IMR-90 (cell line): ENCODE measurements around the gene MPPED2. TPM values are rescaled to one million over a fixed set of nuclear protein-coding genes. Genes with fewer than 3 reads are reported as not detected.

Experiments used
- ATAC-seq: fragments of 200-7000 bp; cut with Tn5 transposase; 2 replicates; pipeline ENCODE4 v1.9.1; 2020; ENCODE audit warnings: low read depth, mild to moderate bottlenecking, moderate library complexity
- BruUV-seq: library from RNA; stranded (reverse); fragments of 400-500 nt; replicated peaks from 2 replicates; lab custom pipeline; 2021; lab: Mats Ljungman, UMichigan
- CTCF ChIA-PET: fragments of 300-600 bp; formaldehyde crosslinking; extraction: SDS; loops from one replicate; lab custom pipeline; 2021; ENCODE audit warnings: antibody characterized with exemption; lab: Yijun Ruan, JAX
- POLR2A ChIA-PET: fragments of 300-600 bp; sonication (Branson Sonifier 250); formaldehyde crosslinking; loops from one replicate; lab custom pipeline; 2022; ENCODE audit warnings: antibody characterized with exemption; ENCODE audit not compliant: unreplicated experiment; lab: Charles Lee
- DNase-seq: peaks from one replicate; pipeline ENCODE4 v3.0.0; 2013
- H2AFZ ChIP-seq: replicated peaks from 2 replicates; pipeline ENCODE3; 2013; ENCODE audit warnings: low read length, mild to moderate bottlenecking; ENCODE audit not compliant: poor library complexity
- H2AK5ac ChIP-seq: 2 replicates; pipeline ENCODE4 v1.6.1; 2013; ENCODE audit warnings: low read depth, low read length, inconsistent platforms
- H2AK9ac ChIP-seq: replicated peaks from 2 replicates; pipeline ENCODE3; 2013; ENCODE audit warnings: mild to moderate bottlenecking, low read depth, low read length, moderate library complexity; ENCODE audit not compliant: poor library complexity
- H2BK120ac ChIP-seq: 2 replicates; pipeline ENCODE4 v1.6.1; 2013; ENCODE audit warnings: low read depth, low read length, inconsistent platforms
- H2BK15ac ChIP-seq: 3 replicates; pipeline ENCODE4 v1.6.1; 2013; ENCODE audit warnings: low read depth, low read length, inconsistent platforms
- H2BK20ac ChIP-seq: 2 replicates; pipeline ENCODE4 v1.6.1; 2013; ENCODE audit warnings: low read depth, mild to moderate bottlenecking, inconsistent platforms, low read length, moderate library complexity
- H2BK5ac ChIP-seq: 2 replicates; pipeline ENCODE4 v1.6.1; 2013; ENCODE audit warnings: mild to moderate bottlenecking, low read depth, low read length, inconsistent platforms; ENCODE audit not compliant: poor library complexity, severe bottlenecking
- H3K14ac ChIP-seq: replicated peaks from 2 replicates; pipeline ENCODE4 v1.6.1; 2013; ENCODE audit warnings: low read depth, low read length, inconsistent platforms
- H3K18ac ChIP-seq: 2 replicates; pipeline ENCODE4 v1.6.1; 2013; ENCODE audit warnings: low read depth, low read length, control low read depth
- H3K23ac ChIP-seq: 2 replicates; pipeline ENCODE4 v1.6.1; 2013; ENCODE audit warnings: low read depth, low read length, inconsistent platforms
- H3K27ac ChIP-seq: 2 replicates; pipeline ENCODE4 v1.5.1; 2013; ENCODE audit warnings: mild to moderate bottlenecking, control low read depth, low read length; ENCODE audit not compliant: insufficient read depth
- H3K27me3 ChIP-seq: 2 replicates; pipeline ENCODE4 v1.6.1; 2013; ENCODE audit warnings: low read length; ENCODE audit not compliant: control insufficient read depth, insufficient read depth
- H3K36me3 ChIP-seq: 2 replicates; pipeline ENCODE4 v1.6.1; 2013; ENCODE audit warnings: low read length, mixed read lengths; ENCODE audit not compliant: control insufficient read depth, insufficient read depth
- H3K4ac ChIP-seq: 2 replicates; pipeline ENCODE4 v1.6.1; 2013; ENCODE audit warnings: low read depth, low read length, inconsistent platforms
- H3K4me1 ChIP-seq: 2 replicates; pipeline ENCODE4 v1.6.1; 2013; ENCODE audit warnings: low read length, mixed read lengths; ENCODE audit not compliant: control insufficient read depth, insufficient read depth
- H3K4me2 ChIP-seq: 2 replicates; pipeline ENCODE4 v1.6.1; 2013; ENCODE audit warnings: low read depth, mild to moderate bottlenecking, control low read depth, low read length, moderate library complexity
- H3K4me3 ChIP-seq: 2 replicates; pipeline ENCODE4 v1.5.1; 2013; ENCODE audit warnings: low read depth, mild to moderate bottlenecking, control low read depth, low read length, moderate library complexity; ENCODE audit not compliant: insufficient read depth
- H3K56ac ChIP-seq: 2 replicates; pipeline ENCODE4 v1.6.1; 2013; ENCODE audit warnings: low read length, inconsistent platforms; ENCODE audit not compliant: insufficient read depth; ENCODE audit errors: extremely low read depth
- H3K79me1 ChIP-seq, 2 experiments: 2 replicates each; pipeline ENCODE4 v1.6.1; 2013; ENCODE audit warnings: low read length in 2 of 2, inconsistent platforms in 1 of 2, low read depth in 1 of 2
- H3K9ac ChIP-seq: 2 replicates; pipeline ENCODE4 v1.6.1; 2013; ENCODE audit warnings: low read depth, low read length, control low read depth
- H3K9me1 ChIP-seq: 2 replicates; pipeline ENCODE4 v1.6.1; 2013; ENCODE audit warnings: low read length, inconsistent platforms; ENCODE audit not compliant: insufficient read depth
- H3K9me3 ChIP-seq: 2 replicates; pipeline ENCODE4 v1.6.1; 2013; ENCODE audit warnings: low read length; ENCODE audit not compliant: control insufficient read depth, insufficient read depth
- H4K20me1 ChIP-seq: 2 replicates; pipeline ENCODE4 v1.6.1; 2013; ENCODE audit warnings: low read length, inconsistent platforms; ENCODE audit not compliant: insufficient read depth
- H4K5ac ChIP-seq: 2 replicates; pipeline ENCODE4 v1.6.1; 2013; ENCODE audit warnings: mild to moderate bottlenecking, low read depth, low read length, control low read depth
- H4K8ac ChIP-seq, 2 experiments: 2 replicates each; pipeline ENCODE4 v1.6.1; 2013; ENCODE audit warnings: low read depth in 2 of 2, low read length in 2 of 2, control low read depth in 1 of 2, inconsistent platforms in 1 of 2
- H4K91ac ChIP-seq: 2 replicates; pipeline ENCODE4 v1.6.1; 2013; ENCODE audit warnings: low read depth, low read length, inconsistent platforms; ENCODE audit not compliant: insufficient read depth
- BHLHE40 ChIP-seq: fragments of 150-350 bp; IDR thresholded peaks from 2 replicates; pipeline ENCODE4 v1.6.1; 2016; ENCODE audit warnings: mild to moderate bottlenecking, low read depth, low read length
- CEBPB ChIP-seq: IDR thresholded peaks from 2 replicates; pipeline ENCODE4 v1.6.1; 2012; ENCODE audit warnings: low read depth, low read length, improper control_type of control experiment
- CHD1 ChIP-seq: IDR thresholded peaks from 2 replicates; pipeline ENCODE4 v1.6.1; 2012; ENCODE audit warnings: low read depth, low read length, improper control_type of control experiment
- CTCF ChIP-seq: conservative IDR thresholded peaks from 2 replicates; pipeline ENCODE4 v1.5.1; 2012; ENCODE audit warnings: mild to moderate bottlenecking, low read depth, low read length, improper control_type of control experiment
- FOS ChIP-seq: fragments of 150-350 bp; IDR thresholded peaks from 2 replicates; pipeline ENCODE4 v1.6.1; 2016; ENCODE audit warnings: low read depth, low read length
- MAZ ChIP-seq: IDR thresholded peaks from 2 replicates; pipeline ENCODE4 v1.6.1; 2012; ENCODE audit warnings: low read depth, mild to moderate bottlenecking, low read length, improper control_type of control experiment, moderate library complexity, borderline replicate concordance
- MXI1 ChIP-seq: IDR thresholded peaks from 2 replicates; pipeline ENCODE4 v1.6.1; 2012; ENCODE audit warnings: low read depth, mild to moderate bottlenecking, low read length, moderate library complexity, borderline replicate concordance
- POLR2A ChIP-seq: IDR thresholded peaks from 2 replicates; pipeline ENCODE4 v1.6.1; 2012; ENCODE audit warnings: mild to moderate bottlenecking, low read depth, low read length
- RAD21 ChIP-seq: IDR thresholded peaks from 2 replicates; pipeline ENCODE4 v1.6.1; 2012; ENCODE audit warnings: low read length, improper control_type of control experiment
- RCOR1 ChIP-seq: IDR thresholded peaks from 2 replicates; pipeline ENCODE4 v1.6.1; 2012; ENCODE audit warnings: mild to moderate bottlenecking, low read length, improper control_type of control experiment; ENCODE audit not compliant: insufficient replicate concordance
- RFX5 ChIP-seq: IDR thresholded peaks from 2 replicates; pipeline ENCODE4 v1.8.0; 2012; ENCODE audit warnings: low read depth, mild to moderate bottlenecking, low read length, moderate library complexity
- SMC3 ChIP-seq: fragments of 150-350 bp; IDR thresholded peaks from 2 replicates; pipeline ENCODE4 v1.6.1; 2016; ENCODE audit warnings: low read depth, mild to moderate bottlenecking, antibody characterized with exemption, low read length, moderate library complexity
- USF2 ChIP-seq: fragments of 150-350 bp; IDR thresholded peaks from 2 replicates; pipeline ENCODE4 v1.6.1; 2017; ENCODE audit warnings: mild to moderate bottlenecking, antibody characterized with exemption, low read length, low read depth
- WGBS, 2 experiments: methylation state at CpG; one replicate each; pipeline versions ENCODE4 v1.1.5 to v1.1.7; 2013; ENCODE audit warnings: missing lambda C conversion rate in 2 of 2; ENCODE audit not compliant: insufficient read length in 1 of 2; ENCODE audit errors: extremely low coverage in 2 of 2; 5-methylcytosine and 5-hydroxymethylcytosine counted together
- dilution Hi-C: fragments of 300-500 bp; cut with HindIII; formaldehyde crosslinking; loops from one replicate; pipeline ENCODE4 v1.14.3; 2018; ENCODE audit warnings: low sequenced_read_pairs; ENCODE audit not compliant: unreplicated experiment
- in situ Hi-C: fragments of 300-500 bp; cut with MboI; formaldehyde crosslinking; loops from 3 replicates; pipeline ENCODE4 v1.14.3; 2019; ENCODE audit warnings: low sequenced_read_pairs, inconsistent platforms, mixed read lengths
- intact Hi-C: fragments of 100-400 bp; cut with micrococcal nuclease; formaldehyde crosslinking; loops from 2 replicates; pipeline ENCODE4 v1.10.0; 2022
- polyA plus RNA-seq, 3 experiments: library from polyadenylated mRNA; depleted of rRNA; stranded (reverse); fragments of >200 nt; gene quantifications; 2 replicates each; pipeline ENCODE4 v1.2.3, GENCODE V29; 2012; ENCODE audit warnings: low replicate concordance in 1 of 3
- total RNA-seq: library from RNA; depleted of rRNA; stranded (reverse); fragments of >200 nt; gene quantifications from 2 replicates; pipeline ENCODE4 v1.2.3, GENCODE V29; 2012
- TF ChIP-seq, protein P1 (sequence below): fragments of 150-350 bp; IDR thresholded peaks from 2 replicates; pipeline ENCODE4 v1.6.1; 2016; ENCODE audit warnings: low read depth, mild to moderate bottlenecking, low read length, moderate library complexity, borderline replicate concordance

Gene MPPED2
- total and polyA plus RNA-seq, 2 of the 4 experiments (the other 2 are of a cell fraction) = 0.10 TPM; not detected in 1

GRCh38 chr11:30459821-30460220 is 126.3 kb downstream of the MPPED2 start:
- H2AK5ac ChIP-seq = no peak overlapping the region
- no peaks in the 10 kb centered on the region for H3K9me1 ChIP-seq
- H3K14ac ChIP-seq = no peak overlapping the region
- H3K4me3 ChIP-seq = no peak overlapping the region
- no peaks in the 10 kb centered on the region for H3K36me3 ChIP-seq
- BruUV-seq = no TSS peak
- no peak overlapping the region for H3K56ac ChIP-seq
- no peak overlapping the region for H2BK5ac ChIP-seq
- H2BK120ac ChIP-seq = no peak overlapping the region
- no peak overlapping the region for H2AFZ ChIP-seq
- no peak overlapping the region for H4K8ac ChIP-seq
- no peak overlapping the region for H3K27ac ChIP-seq
- DNase-seq = no peak
- H2BK20ac ChIP-seq = no peak overlapping the region
- H3K18ac ChIP-seq = no peak overlapping the region
- H3K9ac ChIP-seq = no peak overlapping the region
- WGBS, 2 experiments = no CpG with 5 or more reads among the region's 3 CpGs
- no peaks in the 10 kb centered on the region for H3K27me3 ChIP-seq
- no peak overlapping the region for H3K23ac ChIP-seq
- POLR2A ChIA-PET = no interaction called here
- H2AK9ac ChIP-seq = no peak overlapping the region
- no peak overlapping the region for H2BK15ac ChIP-seq
- H3K79me1 ChIP-seq = no peaks in the 10 kb centered on the region
- CTCF ChIA-PET = no interaction called here
- ATAC-seq = no peak
- H4K20me1 ChIP-seq = no peaks in the 10 kb centered on the region
- intact Hi-C loops (no loop called here), in situ Hi-C loops (no loop called here), dilution Hi-C loops (no loop called here)
- no peak overlapping the region for H4K91ac ChIP-seq
- H3K9me3 ChIP-seq = no peaks in the 10 kb centered on the region
- no peak overlapping the region for H3K4ac ChIP-seq
- no peaks in the 10 kb centered on the region for H3K4me1 ChIP-seq
- H3K4me2 ChIP-seq = no peak overlapping the region
- TF ChIP-seq, protein P1, sequence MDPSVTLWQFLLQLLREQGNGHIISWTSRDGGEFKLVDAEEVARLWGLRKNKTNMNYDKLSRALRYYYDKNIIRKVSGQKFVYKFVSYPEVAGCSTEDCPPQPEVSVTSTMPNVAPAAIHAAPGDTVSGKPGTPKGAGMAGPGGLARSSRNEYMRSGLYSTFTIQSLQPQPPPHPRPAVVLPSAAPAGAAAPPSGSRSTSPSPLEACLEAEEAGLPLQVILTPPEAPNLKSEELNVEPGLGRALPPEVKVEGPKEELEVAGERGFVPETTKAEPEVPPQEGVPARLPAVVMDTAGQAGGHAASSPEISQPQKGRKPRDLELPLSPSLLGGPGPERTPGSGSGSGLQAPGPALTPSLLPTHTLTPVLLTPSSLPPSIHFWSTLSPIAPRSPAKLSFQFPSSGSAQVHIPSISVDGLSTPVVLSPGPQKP = no peak
- TF ChIP-seq USF2 = no peak
- no peak for TF ChIP-seq SMC3
- no peak for TF ChIP-seq MXI1
- no peak for TF ChIP-seq CEBPB
- TF ChIP-seq BHLHE40 = no peak
- TF ChIP-seq CTCF = no peak
- no peak for TF ChIP-seq FOS
- TF ChIP-seq CHD1 = no peak
- TF ChIP-seq MAZ = no peak
- no peak for TF ChIP-seq RAD21
- TF ChIP-seq POLR2A = no peak
- TF ChIP-seq RCOR1 = no peak
- no peak for TF ChIP-seq RFX5
- no peak overlapping the region for H4K5ac ChIP-seq
